A673 (cell line): ENCODE measurements around the gene STPG1.

Experiments
- CTCF ChIP-seq: fragments of 300-800, 200-600 bp; sonication (generic); conservative IDR thresholded peaks from 2 replicates; pipeline ENCODE4 v1.5.1; 2017; ENCODE audit warnings: low read depth, mild to moderate bottlenecking, antibody characterized with exemption, low read length, moderate library complexity, mixed read lengths
- EZH2 ChIP-seq: fragments of 200-600 bp; sonication (generic); IDR thresholded peaks from 2 replicates; pipeline ENCODE4 v1.6.1; 2017; ENCODE audit warnings: borderline replicate concordance, low read depth, mild to moderate bottlenecking, mixed read lengths, antibody characterized with exemption, low read length; ENCODE audit not compliant: poor library complexity, severe bottlenecking

GRCh38 chr1:24414775-24415333, 1.3 kb upstream of the STPG1 start:
- no peak for TF ChIP-seq CTCF
- no peak for TF ChIP-seq EZH2
